Measurements from ENCODE around the gene CCDC188.

The CCDC188 gene

GRCh38 chr22:20179455-20180244 is 28.8 kb upstream of the CCDC188 start:
- H3K4me3 ChIP-seq (ENCODE audit: low read depth, low read length) = no peak overlapping the region
- TF ChIP-seq, protein P1, sequence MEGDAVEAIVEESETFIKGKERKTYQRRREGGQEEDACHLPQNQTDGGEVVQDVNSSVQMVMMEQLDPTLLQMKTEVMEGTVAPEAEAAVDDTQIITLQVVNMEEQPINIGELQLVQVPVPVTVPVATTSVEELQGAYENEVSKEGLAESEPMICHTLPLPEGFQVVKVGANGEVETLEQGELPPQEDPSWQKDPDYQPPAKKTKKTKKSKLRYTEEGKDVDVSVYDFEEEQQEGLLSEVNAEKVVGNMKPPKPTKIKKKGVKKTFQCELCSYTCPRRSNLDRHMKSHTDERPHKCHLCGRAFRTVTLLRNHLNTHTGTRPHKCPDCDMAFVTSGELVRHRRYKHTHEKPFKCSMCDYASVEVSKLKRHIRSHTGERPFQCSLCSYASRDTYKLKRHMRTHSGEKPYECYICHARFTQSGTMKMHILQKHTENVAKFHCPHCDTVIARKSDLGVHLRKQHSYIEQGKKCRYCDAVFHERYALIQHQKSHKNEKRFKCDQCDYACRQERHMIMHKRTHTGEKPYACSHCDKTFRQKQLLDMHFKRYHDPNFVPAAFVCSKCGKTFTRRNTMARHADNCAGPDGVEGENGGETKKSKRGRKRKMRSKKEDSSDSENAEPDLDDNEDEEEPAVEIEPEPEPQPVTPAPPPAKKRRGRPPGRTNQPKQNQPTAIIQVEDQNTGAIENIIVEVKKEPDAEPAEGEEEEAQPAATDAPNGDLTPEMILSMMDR (IDR thresholded peaks at IDR 0.05; ENCODE audit: borderline replicate concordance, insufficient read depth, low read depth, low read length) = no peak

GRCh38 chr22:20178915-20179227 is 28.0 kb upstream of the CCDC188 start:
- TF ChIP-seq, protein P1 (IDR thresholded peaks at IDR 0.05; ENCODE audit: borderline replicate concordance, insufficient read depth, low read depth, low read length) = no peak
- no peak overlapping the region for H3K4me3 ChIP-seq (ENCODE audit: low read depth, low read length)

GRCh38 chr22:20178075-20178914 is 27.4 kb upstream of the CCDC188 start:
- no peak overlapping the region for H3K4me3 ChIP-seq (ENCODE audit: low read depth, low read length)
- TF ChIP-seq, protein P1 (IDR thresholded peaks at IDR 0.05; ENCODE audit: borderline replicate concordance, insufficient read depth, low read depth, low read length) = no peak

GRCh38 chr22:20177217-20177911 is 26.5 kb upstream of the CCDC188 start:
- TF ChIP-seq, protein P1 (IDR thresholded peaks at IDR 0.05; ENCODE audit: borderline replicate concordance, insufficient read depth, low read depth, low read length) = no peak
- H3K4me3 ChIP-seq (ENCODE audit: low read depth, low read length) = no peak overlapping the region

DNA sequence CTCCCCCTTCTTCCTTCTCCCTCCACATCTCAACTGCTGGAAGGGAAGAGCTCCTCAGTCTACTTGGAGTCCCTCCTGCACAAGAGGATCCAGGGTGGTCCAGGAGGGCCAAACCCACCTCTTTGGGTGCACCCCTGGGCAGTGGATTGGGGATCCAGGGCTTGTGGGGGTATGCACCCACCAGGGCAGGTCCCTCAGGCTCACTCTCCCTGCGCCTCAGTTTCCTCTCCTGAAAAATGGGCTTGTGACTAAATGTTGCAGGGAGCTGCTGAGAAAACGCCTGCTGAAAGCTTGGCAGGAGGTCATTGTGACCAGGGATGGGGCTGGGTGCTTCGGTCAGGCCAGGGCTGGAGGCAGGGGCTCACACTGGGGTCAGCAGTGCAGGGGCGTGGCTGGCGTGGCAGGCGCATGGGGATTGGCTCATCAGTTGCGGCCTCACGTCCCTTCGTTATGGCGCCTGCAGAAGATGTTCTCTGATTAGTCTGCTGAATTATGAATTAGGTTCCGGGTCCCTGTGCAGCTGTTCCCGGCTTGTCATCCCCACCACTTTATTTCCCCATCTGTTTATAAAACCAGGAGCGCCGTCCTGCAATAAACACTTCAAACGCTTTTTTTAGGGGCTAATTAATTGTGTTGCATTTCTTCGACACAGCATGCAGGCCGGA is 25.7 kb upstream of the CCDC188 start:
- TF ChIP-seq, protein P1 (IDR thresholded peaks at IDR 0.05; ENCODE audit: borderline replicate concordance, insufficient read depth, low read depth, low read length) = no peak
- H3K4me3 ChIP-seq (ENCODE audit: low read depth, low read length) = no peak overlapping the region

DNA sequence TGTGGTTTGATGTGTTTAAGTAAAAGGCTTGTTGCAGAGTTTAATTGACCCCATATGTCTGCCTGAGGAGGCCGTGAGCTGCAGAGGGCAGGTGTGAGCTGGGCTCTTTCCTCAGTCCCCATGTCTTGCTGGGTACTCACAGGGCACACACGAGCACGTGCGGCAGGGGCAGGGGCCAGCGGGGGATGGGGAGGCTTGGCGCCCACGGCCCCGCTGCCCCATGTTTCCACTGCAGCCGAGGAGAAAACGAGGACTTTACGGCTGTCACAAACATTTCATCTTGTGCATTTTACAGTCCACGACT is 24.7 kb upstream of the CCDC188 start:
- TF ChIP-seq, protein P1 (IDR thresholded peaks at IDR 0.05; ENCODE audit: borderline replicate concordance, insufficient read depth, low read depth, low read length) = no peak
- H3K4me3 ChIP-seq (ENCODE audit: low read depth, low read length) = no peak overlapping the region

Data from GM12875 (cell line).